Measurements from ENCODE around the gene ZNF385C. TPM values are rescaled to one million over a fixed set of nuclear protein-coding genes. Genes with fewer than 3 reads are reported as not detected.

The ZNF385C gene
- total and polyA plus RNA-seq, 2 of the 13 experiments (the other 11 are each of a cell fraction or from before 2014, with no cell fraction given): 2.3 to 6.1 TPM

DNA sequence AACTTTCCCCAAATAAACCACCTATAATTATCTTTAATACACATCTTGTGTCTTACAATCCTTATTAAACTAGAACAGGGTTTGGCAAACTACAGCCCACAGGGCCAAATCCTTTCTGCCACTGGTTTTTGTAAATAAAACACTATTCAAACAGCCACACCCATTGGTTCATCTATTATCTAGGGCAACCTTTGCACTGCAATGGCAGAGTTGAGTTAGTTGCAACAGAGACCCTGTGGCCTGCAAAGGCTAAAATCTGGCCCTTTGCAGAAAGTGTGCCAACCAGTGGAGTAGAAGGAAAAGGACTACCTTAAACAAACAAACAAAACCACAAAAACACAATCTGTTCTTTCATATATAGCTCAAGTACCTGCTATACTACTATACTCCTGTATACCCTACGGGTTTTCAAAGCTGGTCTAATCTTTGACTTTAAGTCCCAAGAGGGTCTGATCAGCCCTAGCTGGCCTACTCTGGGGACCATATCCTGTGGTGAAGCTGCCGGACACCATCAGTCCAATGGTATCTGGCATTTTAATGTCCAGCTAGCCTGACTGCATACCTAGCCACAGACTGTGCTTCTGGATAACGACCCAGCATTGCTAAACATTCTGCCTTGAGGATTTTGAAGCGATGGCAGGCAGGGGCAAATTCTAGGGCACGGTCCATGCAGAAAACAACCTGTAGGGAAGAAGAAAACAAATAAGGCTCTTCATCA, 108.4 kb downstream of the ZNF385C start (continued):
- TF ChIP-seq, protein P1, sequence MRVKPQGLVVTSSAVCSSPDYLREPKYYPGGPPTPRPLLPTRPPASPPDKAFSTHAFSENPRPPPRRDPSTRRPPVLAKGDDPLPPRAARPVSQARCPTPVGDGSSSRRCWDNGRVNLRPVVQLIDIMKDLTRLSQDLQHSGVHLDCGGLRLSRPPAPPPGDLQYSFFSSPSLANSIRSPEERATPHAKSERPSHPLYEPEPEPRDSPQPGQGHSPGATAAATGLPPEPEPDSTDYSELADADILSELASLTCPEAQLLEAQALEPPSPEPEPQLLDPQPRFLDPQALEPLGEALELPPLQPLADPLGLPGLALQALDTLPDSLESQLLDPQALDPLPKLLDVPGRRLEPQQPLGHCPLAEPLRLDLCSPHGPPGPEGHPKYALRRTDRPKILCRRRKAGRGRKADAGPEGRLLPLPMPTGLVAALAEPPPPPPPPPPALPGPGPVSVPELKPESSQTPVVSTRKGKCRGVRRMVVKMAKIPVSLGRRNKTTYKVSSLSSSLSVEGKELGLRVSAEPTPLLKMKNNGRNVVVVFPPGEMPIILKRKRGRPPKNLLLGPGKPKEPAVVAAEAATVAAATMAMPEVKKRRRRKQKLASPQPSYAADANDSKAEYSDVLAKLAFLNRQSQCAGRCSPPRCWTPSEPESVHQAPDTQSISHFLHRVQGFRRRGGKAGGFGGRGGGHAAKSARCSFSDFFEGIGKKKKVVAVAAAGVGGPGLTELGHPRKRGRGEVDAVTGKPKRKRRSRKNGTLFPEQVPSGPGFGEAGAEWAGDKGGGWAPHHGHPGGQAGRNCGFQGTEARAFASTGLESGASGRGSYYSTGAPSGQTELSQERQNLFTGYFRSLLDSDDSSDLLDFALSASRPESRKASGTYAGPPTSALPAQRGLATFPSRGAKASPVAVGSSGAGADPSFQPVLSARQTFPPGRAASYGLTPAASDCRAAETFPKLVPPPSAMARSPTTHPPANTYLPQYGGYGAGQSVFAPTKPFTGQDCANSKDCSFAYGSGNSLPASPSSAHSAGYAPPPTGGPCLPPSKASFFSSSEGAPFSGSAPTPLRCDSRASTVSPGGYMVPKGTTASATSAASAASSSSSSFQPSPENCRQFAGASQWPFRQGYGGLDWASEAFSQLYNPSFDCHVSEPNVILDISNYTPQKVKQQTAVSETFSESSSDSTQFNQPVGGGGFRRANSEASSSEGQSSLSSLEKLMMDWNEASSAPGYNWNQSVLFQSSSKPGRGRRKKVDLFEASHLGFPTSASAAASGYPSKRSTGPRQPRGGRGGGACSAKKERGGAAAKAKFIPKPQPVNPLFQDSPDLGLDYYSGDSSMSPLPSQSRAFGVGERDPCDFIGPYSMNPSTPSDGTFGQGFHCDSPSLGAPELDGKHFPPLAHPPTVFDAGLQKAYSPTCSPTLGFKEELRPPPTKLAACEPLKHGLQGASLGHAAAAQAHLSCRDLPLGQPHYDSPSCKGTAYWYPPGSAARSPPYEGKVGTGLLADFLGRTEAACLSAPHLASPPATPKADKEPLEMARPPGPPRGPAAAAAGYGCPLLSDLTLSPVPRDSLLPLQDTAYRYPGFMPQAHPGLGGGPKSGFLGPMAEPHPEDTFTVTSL (CRISPR knock-in tag; IDR thresholded peaks at IDR 0.05; ENCODE audit: borderline replicate concordance): peak; percentile 88; the same call in 1 of the 2 replicates
- TF ChIP-seq ZNF891 (CRISPR knock-in tag; IDR thresholded peaks at IDR 0.05) (no peak), EP300 (IDR thresholded peaks at IDR 0.05; ENCODE audit: low read depth in 2 of 2, low read length in 2 of 2) (peak in 1 of 2 experiments; percentile 73; a peak in 2 of 4 replicates), EP300 (CRISPR knock-in tag; IDR thresholded peaks at IDR 0.05; ENCODE audit: borderline replicate concordance) (peak; percentile 58; the same call in 1 of the 2 replicates), ZNF678 (CRISPR knock-in tag; IDR thresholded peaks at IDR 0.05) (no peak), SRF (IDR thresholded peaks at IDR 0.05; ENCODE audit: low read depth, low read length) (no peak), KLF9 (CRISPR knock-in tag; IDR thresholded peaks at IDR 0.05; ENCODE audit: low read depth) (no peak), POLR2A (IDR thresholded peaks at IDR 0.05; ENCODE audit: insufficient read depth in 1 of 2, low read depth in 2 of 2, low read length in 2 of 2) (no peak), ZNF484 (CRISPR knock-in tag; IDR thresholded peaks at IDR 0.05; ENCODE audit: borderline replicate concordance, low read depth) (no peak), ATM (IDR thresholded peaks at IDR 0.05; ENCODE audit: borderline replicate concordance) (no peak), ZNF441 (CRISPR knock-in tag; IDR thresholded peaks at IDR 0.05; ENCODE audit: borderline replicate concordance) (no peak), RNF2 (conservative IDR thresholded peaks at IDR 0.05; ENCODE audit: low read depth) (no peak), ZNF24 (IDR thresholded peaks at IDR 0.05) (no peak), HNRNPUL1 (IDR thresholded peaks at IDR 0.05; ENCODE audit: low read depth, low read length) (no peak)
- TF ChIP-seq, protein P2, sequence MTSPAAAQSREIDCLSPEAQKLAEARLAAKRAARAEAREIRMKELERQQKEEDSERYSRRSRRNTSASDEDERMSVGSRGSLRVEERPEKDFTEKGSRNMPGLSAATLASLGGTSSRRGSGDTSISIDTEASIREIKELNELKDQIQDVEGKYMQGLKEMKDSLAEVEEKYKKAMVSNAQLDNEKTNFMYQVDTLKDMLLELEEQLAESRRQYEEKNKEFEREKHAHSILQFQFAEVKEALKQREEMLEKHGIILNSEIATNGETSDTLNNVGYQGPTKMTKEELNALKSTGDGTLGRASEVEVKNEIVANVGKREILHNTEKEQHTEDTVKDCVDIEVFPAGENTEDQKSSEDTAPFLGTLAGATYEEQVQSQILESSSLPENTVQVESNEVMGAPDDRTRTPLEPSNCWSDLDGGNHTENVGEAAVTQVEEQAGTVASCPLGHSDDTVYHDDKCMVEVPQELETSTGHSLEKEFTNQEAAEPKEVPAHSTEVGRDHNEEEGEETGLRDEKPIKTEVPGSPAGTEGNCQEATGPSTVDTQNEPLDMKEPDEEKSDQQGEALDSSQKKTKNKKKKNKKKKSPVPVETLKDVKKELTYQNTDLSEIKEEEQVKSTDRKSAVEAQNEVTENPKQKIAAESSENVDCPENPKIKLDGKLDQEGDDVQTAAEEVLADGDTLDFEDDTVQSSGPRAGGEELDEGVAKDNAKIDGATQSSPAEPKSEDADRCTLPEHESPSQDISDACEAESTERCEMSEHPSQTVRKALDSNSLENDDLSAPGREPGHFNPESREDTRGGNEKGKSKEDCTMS (CRISPR knock-in tag; conservative IDR thresholded peaks at IDR 0.05): no peak
- TF ChIP-seq, protein P3, sequence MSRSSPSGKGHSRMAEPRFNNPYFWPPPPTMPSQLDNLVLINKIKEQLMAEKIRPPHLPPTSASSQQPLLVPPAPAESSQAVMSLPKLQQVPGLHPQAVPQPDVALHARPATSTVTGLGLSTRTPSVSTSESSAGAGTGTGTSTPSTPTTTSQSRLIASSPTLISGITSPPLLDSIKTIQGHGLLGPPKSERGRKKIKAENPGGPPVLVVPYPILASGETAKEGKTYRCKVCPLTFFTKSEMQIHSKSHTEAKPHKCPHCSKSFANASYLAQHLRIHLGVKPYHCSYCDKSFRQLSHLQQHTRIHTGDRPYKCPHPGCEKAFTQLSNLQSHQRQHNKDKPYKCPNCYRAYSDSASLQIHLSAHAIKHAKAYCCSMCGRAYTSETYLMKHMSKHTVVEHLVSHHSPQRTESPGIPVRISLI (CRISPR knock-in tag; IDR thresholded peaks at IDR 0.05; ENCODE audit: borderline replicate concordance): no peak
- TF ChIP-seq, protein P4, sequence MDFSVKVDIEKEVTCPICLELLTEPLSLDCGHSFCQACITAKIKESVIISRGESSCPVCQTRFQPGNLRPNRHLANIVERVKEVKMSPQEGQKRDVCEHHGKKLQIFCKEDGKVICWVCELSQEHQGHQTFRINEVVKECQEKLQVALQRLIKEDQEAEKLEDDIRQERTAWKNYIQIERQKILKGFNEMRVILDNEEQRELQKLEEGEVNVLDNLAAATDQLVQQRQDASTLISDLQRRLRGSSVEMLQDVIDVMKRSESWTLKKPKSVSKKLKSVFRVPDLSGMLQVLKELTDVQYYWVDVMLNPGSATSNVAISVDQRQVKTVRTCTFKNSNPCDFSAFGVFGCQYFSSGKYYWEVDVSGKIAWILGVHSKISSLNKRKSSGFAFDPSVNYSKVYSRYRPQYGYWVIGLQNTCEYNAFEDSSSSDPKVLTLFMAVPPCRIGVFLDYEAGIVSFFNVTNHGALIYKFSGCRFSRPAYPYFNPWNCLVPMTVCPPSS (IDR thresholded peaks at IDR 0.05): no peak
- TF ChIP-seq, protein P5, sequence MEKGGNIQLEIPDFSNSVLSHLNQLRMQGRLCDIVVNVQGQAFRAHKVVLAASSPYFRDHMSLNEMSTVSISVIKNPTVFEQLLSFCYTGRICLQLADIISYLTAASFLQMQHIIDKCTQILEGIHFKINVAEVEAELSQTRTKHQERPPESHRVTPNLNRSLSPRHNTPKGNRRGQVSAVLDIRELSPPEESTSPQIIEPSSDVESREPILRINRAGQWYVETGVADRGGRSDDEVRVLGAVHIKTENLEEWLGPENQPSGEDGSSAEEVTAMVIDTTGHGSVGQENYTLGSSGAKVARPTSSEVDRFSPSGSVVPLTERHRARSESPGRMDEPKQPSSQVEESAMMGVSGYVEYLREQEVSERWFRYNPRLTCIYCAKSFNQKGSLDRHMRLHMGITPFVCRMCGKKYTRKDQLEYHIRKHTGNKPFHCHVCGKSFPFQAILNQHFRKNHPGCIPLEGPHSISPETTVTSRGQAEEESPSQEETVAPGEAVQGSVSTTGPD (CRISPR knock-in tag; IDR thresholded peaks at IDR 0.05): peak; percentile 89
